Heart right ventricle (tissue), 16 donors: ENCODE results near the gene GP9. TPM values are rescaled to one million over a fixed set of nuclear protein-coding genes. Genes with fewer than 3 reads are reported as not detected.
A peak's percentile ranks its signal among the peaks of the same experiment; 100 is the strongest.
"Not testable (repeated sequence)": the region's sequence is repeated elsewhere in the genome, so short reads cannot be mapped to it uniquely, and the experiment has no call there.

Source experiments
- ATAC-seq, 8 donors: fragments of 200-7000 bp; cut with Tn5 transposase; one replicate each; pipeline ENCODE4 v1.9.1; 2020; ENCODE audit warnings: mild to moderate bottlenecking in 8 of 8, moderate library complexity in 8 of 8, moderate number of reproducible peaks in 1 of 8
- DNase-seq, 2 donors: peaks; one replicate each; pipeline ENCODE4 v3.0.0-alpha.2; 2020
- H3K27ac ChIP-seq, 10 donors: fragments of 200-600 bp; sonication (generic) in 2 of 10; one replicate each; pipeline versions ENCODE4 v1.5.0 to v1.8.0; 2020 to 2022; ENCODE audit warnings: mild to moderate bottlenecking in 3 of 10
- H3K27me3 ChIP-seq, 7 donors: fragments of 200-600 bp; one replicate each; pipeline ENCODE4 v1.8.0; 2021 to 2022; ENCODE audit warnings: mild to moderate bottlenecking in 2 of 7
- H3K36me3 ChIP-seq, 9 donors: fragments of 200-600 bp; sonication (generic) in 1 of 9; one replicate each; pipeline versions ENCODE4 v1.5.0 to v1.8.0; 2020 to 2022; ENCODE audit warnings: mild to moderate bottlenecking in 2 of 9
- H3K4me1 ChIP-seq, 9 donors: fragments of 200-600 bp; sonication (generic) in 1 of 9; one replicate each; pipeline versions ENCODE4 v1.5.0 to v1.8.0; 2020 to 2022; ENCODE audit warnings: mild to moderate bottlenecking in 4 of 9
- H3K4me3 ChIP-seq, 10 donors: fragments of 200-600 bp; sonication (generic) in 2 of 10; one replicate each; pipeline versions ENCODE4 v1.5.0 to v1.8.0; 2020 to 2022; ENCODE audit warnings: mild to moderate bottlenecking in 7 of 10, moderate library complexity in 2 of 10
- H3K9me3 ChIP-seq, 11 donors: fragments of 200-600 bp in 10 of 11; sonication (generic) in 2 of 11; one replicate each; pipeline versions ENCODE4 v1.5.0 to v1.8.0; 2013 to 2022; ENCODE audit warnings: mild to moderate bottlenecking in 2 of 11, control low read depth in 1 of 11, moderate library complexity in 1 of 11
- CTCF ChIP-seq, 9 donors: fragments of 200-600 bp; sonication (generic) in 2 of 9; IDR thresholded peaks; one replicate each; pipeline versions ENCODE4 v1.5.0 to v1.8.0; 2021 to 2022; ENCODE audit warnings: antibody characterized with exemption in 9 of 9, mild to moderate bottlenecking in 5 of 9, moderate library complexity in 1 of 9
- WGBS, 2 donors: extraction: QIAGEN DNeasy Blood & Tissue Kit; methylation state at CpG; one replicate each; pipeline ENCODE4 v1.1.7; 2013; ENCODE audit warnings: inconsistent platforms in 1 of 2; 5-methylcytosine and 5-hydroxymethylcytosine counted together
- intact Hi-C, 10 donors: fragments of 100-400 bp; cut with DNase I; formaldehyde crosslinking; loops; one replicate each; pipeline versions ENCODE4 v1.11.1 to v1.14.2; 2022
- polyA plus RNA-seq, 2 donors: library from polyadenylated mRNA; stranded (reverse); fragments of 200-250 nt; gene quantifications; one replicate each; pipeline ENCODE4 v1.2.3, GENCODE V29; 2013
- total RNA-seq, 10 donors: library from RNA; stranded (reverse); fragmentation: NEBNext Ultra II Directional in 3 of 10; extraction: Animal tissue kit (Norgen Biotek cat#: 25700) in 3 of 10; gene quantifications; one replicate each; pipeline versions ENCODE4 v1.2.1 to v1.2.4, GENCODE V29; 2021 to 2023
- donor health status: Arrhythmogenic right ventricular cardiomyopathy.
- donor health status: ischemic (EF 13 %, LVEDD 7.1; RV severe dilation, severe dysfunction).
- donor health status: healthy with polysubstance abuse.
- donor health status: DM: no; HTN: yes; CAD: no.
- donor health status: DM: no; HTN: no; CAD: no.
- donor health status: ischemic (EF 25% LVEDD 6.9; RV normal size, moderate dysfunction).
- donor health status: ischemic (EF 25% LVEDD 5.7; RV mildly dilated, moderate dysfunction).
- donor health status: healthy.
- donor health status: DM: yes; HTN: yes; CAD: no.
- donor health status: Ischemic cardiomyopathy.
- donor health status: ischemic (EF 35%, LVEDD 5.7; RV mildly dilated, moderate dysfunction).
- donor health status: nonischemic (EF 11% LVEDD 7.7; RV severe dilation, severe dysfunction).
- donor health status: DM: yes; HTN: yes; CAD: no.
- donor health status: PGD.
- donor health status: ischemic (EF 29% LVEDD 5.4; RV normal size, mild dysfunction).
- donor health status: nonischemic (EF 23%, LVEDD 6.1; RV moderate dilation, normal function).

The GP9 gene
- total and polyA plus RNA-seq, 12 donors, result 0.13 TPM; not detected in 11

GRCh38 chr3:129068291-129068886 lies 7.8 kb downstream of the GP9 start:
- Histone ChIP-seq H3K36me3 (no peaks in the 10 kb centered on the region), H3K9me3 (peaks cover 0 to 4% (median 0%) of the 10 kb centered on the region in 11 donors), H3K4me3 (peak overlapping the region in 9 of 10 donors; percentile 16 to 56 (median 44)), H3K4me1 (peaks cover 0 to 12% (median 7%) of the 10 kb centered on the region in 9 donors), H3K27me3 (no peaks in the 10 kb centered on the region), H3K27ac (peak overlapping the region in 4 of 10 donors; percentile 18 to 37 (median 20))
- no peak for TF ChIP-seq CTCF (IDR thresholded peaks at IDR 0.05)
- DNase-seq (no peak), ATAC-seq (peak; percentile 45 to 78 (median 64))
- intact Hi-C loops, result no loop called here
- WGBS, 2 donors, result 17 to 20% methylated on average over 31 to 43 of the region's 44 CpGs

- not testable (repeated sequence) for H3K4me3 ChIP-seq, H3K9me3 ChIP-seq, H3K27me3 ChIP-seq, H3K36me3 ChIP-seq, DNase-seq, ATAC-seq, H3K27ac ChIP-seq
- WGBS, 2 donors, result 79 to 82% methylated on average over 13 of the region's 13 CpGs
- intact Hi-C loops, result loop anchor here in 1 of 10 donors (10.0 kb wide), 1 partner anchor 95 kb away; no protein-coding TSS in a partner anchor
- peaks cover 0 to 12% (median 7%) of the 10 kb centered on the region in 9 donors for H3K4me1 ChIP-seq
Observed at GRCh38 chr3:129069313-129070085, 8.9 kb downstream of the GP9 start.

- Histone ChIP-seq H3K4me1 (peaks cover 0 to 12% (median 7%) of the 10 kb centered on the region in 9 donors), H3K4me3 (no peak overlapping the region), H3K36me3 (no peaks in the 10 kb centered on the region), H3K9me3 (peaks cover 0 to 4% (median 0%) of the 10 kb centered on the region in 11 donors), H3K27me3 (no peaks in the 10 kb centered on the region), H3K27ac (no peak overlapping the region)
- intact Hi-C loops, result loop anchor here in 1 of 10 donors (10.0 kb wide), 1 partner anchor 95 kb away; no protein-coding TSS in a partner anchor
- no peak for ATAC-seq
- no peak for DNase-seq
- no peak for TF ChIP-seq CTCF (IDR thresholded peaks at IDR 0.05)
- WGBS, 2 donors, result 82 to 89% methylated on average over 8 of the region's 8 CpGs
Observed at GRCh38 chr3:129070086-129070885, 9.7 kb downstream of the GP9 start.

- no peaks in the 10 kb centered on the region for H3K27me3 ChIP-seq
- 85 to 88% methylated on average over 7 of the region's 7 CpGs for WGBS, 2 donors
- H3K4me1 ChIP-seq, result peaks cover 0 to 5% (median 0%) of the 10 kb centered on the region in 9 donors
- intact Hi-C loops, result loop anchor here in 1 of 10 donors (10.0 kb wide), 1 partner anchor 102 kb away; no protein-coding TSS in a partner anchor
- no peak for ATAC-seq
- H3K27ac ChIP-seq, result no peak overlapping the region
- H3K4me3 ChIP-seq, result no peak overlapping the region
- DNase-seq, result no peak
- no peak for TF ChIP-seq CTCF (IDR thresholded peaks at IDR 0.05)
- H3K9me3 ChIP-seq, result no peaks in the 10 kb centered on the region
- H3K36me3 ChIP-seq, result no peaks in the 10 kb centered on the region
Observed at GRCh38 chr3:129077222-129077621, 16.6 kb downstream of the GP9 start.
